ENCODE data around the gene SURF6. TPM values are rescaled to one million over a fixed set of nuclear protein-coding genes. Genes with fewer than 3 reads are reported as not detected.
A peak's percentile ranks its signal among the peaks of the same experiment; 100 is the strongest.
"Not testable (repeated sequence)": the region's sequence is repeated elsewhere in the genome, so short reads cannot be mapped to it uniquely, and the experiment has no call there.

Gene SURF6
- total RNA-seq, 2 experiments from 2014 or later = 20.1 to 21.4 TPM

- Mint-ChIP-seq H3K27me3 (ENCODE audit: low read depth) (peaks cover 5% of the 10 kb centered on the region), H3K36me3 (ENCODE audit: low read depth) (no peaks in the 10 kb centered on the region), H3K9me3 (ENCODE audit: insufficient read depth) (no peaks in the 10 kb centered on the region), H3K4me3 (no peak overlapping the region), H3K4me1 (ENCODE audit: low read depth) (no peaks in the 10 kb centered on the region), H3K27ac (no peak overlapping the region)
- CTCF ChIA-PET = no interaction called here
- ATAC-seq (no peak), DNase-seq (peak; percentile 9)
- POLR2A ChIA-PET = no interaction called here
Measured at GRCh38 chr9:133304477-133305377, 31.3 kb downstream of the SURF6 start.

DNA sequence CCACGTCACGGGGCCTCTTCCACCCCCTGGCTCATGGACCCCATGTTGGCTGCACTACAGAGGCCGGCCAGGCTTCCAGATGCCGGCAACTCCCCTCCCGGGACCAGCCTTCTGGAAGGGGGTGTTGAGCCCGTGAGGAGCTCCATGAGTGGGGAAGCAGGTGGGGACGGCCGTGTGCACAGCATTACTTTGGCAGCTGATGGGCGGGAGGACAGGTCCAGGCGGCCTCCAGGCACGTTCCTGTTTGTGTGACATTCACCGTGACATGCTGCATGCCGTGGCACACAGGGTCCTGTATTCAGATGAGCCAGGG is 31.9 kb downstream of the SURF6 start:
- POLR2A ChIA-PET = no interaction called here
- Mint-ChIP-seq H3K9me3 (ENCODE audit: insufficient read depth) (no peaks in the 10 kb centered on the region), H3K36me3 (ENCODE audit: low read depth) (no peaks in the 10 kb centered on the region), H3K4me3 (no peak overlapping the region), H3K4me1 (ENCODE audit: low read depth) (no peaks in the 10 kb centered on the region), H3K27me3 (ENCODE audit: low read depth) (peaks cover 8% of the 10 kb centered on the region), H3K27ac (no peak overlapping the region)
- CTCF ChIA-PET = no interaction called here
- no peak for ATAC-seq
- DNase-seq = no peak

GRCh38 chr9:133303266-133304157 is 32.5 kb downstream of the SURF6 start:
- Mint-ChIP-seq H3K27ac (no peak overlapping the region), H3K4me1 (ENCODE audit: low read depth) (no peaks in the 10 kb centered on the region), H3K9me3 (ENCODE audit: insufficient read depth) (no peaks in the 10 kb centered on the region), H3K27me3 (ENCODE audit: low read depth) (peaks cover 6% of the 10 kb centered on the region), H3K4me3 (no peak overlapping the region), H3K36me3 (ENCODE audit: low read depth) (no peaks in the 10 kb centered on the region)
- CTCF ChIA-PET = no interaction called here
- no peak for ATAC-seq
- POLR2A ChIA-PET = interaction anchor here (0.6 kb wide), 1 partner anchor 166 kb away, joined by 4 read pairs; no protein-coding TSS in a partner anchor
- DNase-seq = peak; percentile 8

DNA sequence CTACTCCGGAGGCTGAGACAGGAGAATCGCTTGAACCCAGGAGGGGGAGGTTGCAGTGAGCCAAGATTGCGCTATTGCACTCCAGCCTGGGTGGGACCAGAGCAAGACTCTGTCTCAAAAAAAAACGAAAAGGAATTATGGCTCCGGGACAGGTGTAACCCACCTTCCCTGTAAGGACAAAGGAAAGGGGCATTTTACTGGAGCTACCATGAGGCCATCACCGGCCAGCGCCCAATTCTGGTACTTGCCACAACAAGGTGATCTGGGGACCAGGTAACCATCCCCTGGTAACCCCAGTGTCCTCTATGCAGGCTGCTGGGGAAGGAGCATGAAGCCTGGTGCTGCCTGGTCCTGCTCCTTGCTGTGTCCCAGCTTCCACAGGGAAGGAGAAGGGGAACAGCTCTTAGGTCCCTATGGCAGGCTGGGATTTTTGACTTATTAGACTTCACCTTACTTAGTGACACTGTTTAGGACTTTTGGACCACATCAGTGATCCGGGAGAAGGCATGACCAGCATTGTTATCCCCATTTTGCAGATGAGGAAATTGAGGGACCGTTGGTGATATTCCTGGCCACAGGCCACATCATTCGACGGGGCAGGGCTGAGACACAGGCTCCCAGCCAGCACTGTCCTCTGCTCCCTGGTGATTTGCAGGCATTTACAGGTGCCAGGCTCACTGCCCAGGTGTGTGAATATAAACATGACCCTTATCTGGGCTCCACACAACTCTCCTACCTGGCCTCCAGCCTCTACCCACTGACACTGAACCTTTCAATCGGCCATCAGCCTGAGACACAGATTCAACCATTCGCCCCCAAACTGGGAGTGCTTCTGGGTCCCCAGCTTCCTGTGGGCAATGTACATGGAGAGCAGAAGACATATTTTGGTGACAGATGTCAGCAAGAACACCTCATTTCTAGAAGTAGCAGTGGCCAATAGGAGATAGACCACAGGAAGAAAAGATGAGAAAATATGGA is 34.4 kb downstream of the SURF6 start:
- Mint-ChIP-seq H3K9me3 (ENCODE audit: insufficient read depth) (no peaks in the 10 kb centered on the region), H3K27me3 (ENCODE audit: low read depth) (peaks cover 7% of the 10 kb centered on the region)

GRCh38 chr9:133299996-133300395 is 36.0 kb downstream of the SURF6 start:
- H3K9me3 Mint-ChIP-seq (ENCODE audit: insufficient read depth); DNase-seq; CTCF ChIA-PET; H3K4me1 Mint-ChIP-seq (ENCODE audit: low read depth); POLR2A ChIA-PET; H3K36me3 Mint-ChIP-seq (ENCODE audit: low read depth); H3K27ac Mint-ChIP-seq; H3K4me3 Mint-ChIP-seq; ATAC-seq: not testable (repeated sequence)
- H3K27me3 Mint-ChIP-seq (ENCODE audit: low read depth) = peaks cover 11% of the 10 kb centered on the region

More for the DNA sequence above, 34.4 kb downstream of the SURF6 start:
- ChIA-PET CTCF (no interaction called here), POLR2A (no interaction called here)
- no peaks in the 10 kb centered on the region for H3K36me3 Mint-ChIP-seq (ENCODE audit: low read depth)
- H3K4me1 Mint-ChIP-seq (ENCODE audit: low read depth) = no peaks in the 10 kb centered on the region
- ATAC-seq (no peak), DNase-seq (peak; percentile 7)
- no peak overlapping the region for H3K4me3 Mint-ChIP-seq
- no peak overlapping the region for H3K27ac Mint-ChIP-seq

- peaks cover 26% of the 10 kb centered on the region for H3K9me3 Mint-ChIP-seq (ENCODE audit: insufficient read depth)
- CTCF ChIA-PET = interaction anchor here (0.5 kb wide), 1 partner anchor 193 kb away, joined by 3 read pairs; no protein-coding TSS in a partner anchor
- H3K27me3 Mint-ChIP-seq (ENCODE audit: low read depth) = peaks cover 16% of the 10 kb centered on the region
- ATAC-seq (no peak), DNase-seq (no peak)
- peaks cover 6% of the 10 kb centered on the region for H3K36me3 Mint-ChIP-seq (ENCODE audit: low read depth)
- H3K4me3 Mint-ChIP-seq = no peak overlapping the region
- POLR2A ChIA-PET = no interaction called here
- H3K27ac Mint-ChIP-seq = no peak overlapping the region
- H3K4me1 Mint-ChIP-seq (ENCODE audit: low read depth) = no peaks in the 10 kb centered on the region
Measured at GRCh38 chr9:133294257-133294656, 41.7 kb downstream of the SURF6 start.

DNA sequence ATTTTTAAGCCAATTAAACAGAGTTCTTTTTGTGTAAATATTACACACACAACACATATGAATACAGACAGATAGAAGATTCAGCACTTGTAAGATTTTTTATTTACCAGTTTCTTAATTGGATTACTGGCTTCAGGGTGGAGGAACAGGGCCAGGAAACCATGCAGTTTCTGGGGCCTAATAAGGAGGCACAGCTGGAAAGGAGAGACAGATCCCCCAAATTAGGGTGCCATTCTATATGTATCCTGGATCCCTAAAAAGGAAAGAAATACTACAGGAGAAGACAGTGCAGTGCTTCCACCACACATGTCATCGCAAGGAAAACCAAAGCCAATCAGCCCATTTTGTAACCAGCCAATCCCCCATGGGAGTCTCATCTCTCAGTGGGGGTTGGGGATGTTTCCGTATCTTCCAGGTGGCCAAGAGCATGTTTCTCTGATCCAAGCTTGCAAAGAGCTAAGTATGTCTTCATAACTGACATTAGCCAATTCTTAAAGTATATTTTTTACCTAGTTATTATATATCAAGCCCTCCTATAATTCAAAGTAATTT is 45.2 kb downstream of the SURF6 start:
- Mint-ChIP-seq H3K27me3 (ENCODE audit: low read depth) (peaks cover 13% of the 10 kb centered on the region), H3K4me3 (no peak overlapping the region), H3K36me3 (ENCODE audit: low read depth) (peaks cover 6% of the 10 kb centered on the region), H3K27ac (no peak overlapping the region), H3K4me1 (ENCODE audit: low read depth) (no peaks in the 10 kb centered on the region), H3K9me3 (ENCODE audit: insufficient read depth) (peaks cover 38% of the 10 kb centered on the region)
- ATAC-seq (no peak), DNase-seq (no peak)
- POLR2A ChIA-PET = no interaction called here
- CTCF ChIA-PET = no interaction called here

- H3K4me3 Mint-ChIP-seq = no peak overlapping the region
- peaks cover 29% of the 10 kb centered on the region for H3K9me3 Mint-ChIP-seq (ENCODE audit: insufficient read depth)
- H3K27me3 Mint-ChIP-seq (ENCODE audit: low read depth) = peaks cover 6% of the 10 kb centered on the region
- ChIA-PET POLR2A (no interaction called here), CTCF (no interaction called here)
- DNase-seq (no peak), ATAC-seq (no peak)
- H3K36me3 Mint-ChIP-seq (ENCODE audit: low read depth) = peaks cover 5% of the 10 kb centered on the region
- H3K27ac Mint-ChIP-seq = no peak overlapping the region
- H3K4me1 Mint-ChIP-seq (ENCODE audit: low read depth) = no peaks in the 10 kb centered on the region
Measured at GRCh38 chr9:133286523-133286922, 49.5 kb downstream of the SURF6 start.

- no peaks in the 10 kb centered on the region for H3K4me1 Mint-ChIP-seq (ENCODE audit: low read depth)
- no peak overlapping the region for H3K27ac Mint-ChIP-seq
- peaks cover 6% of the 10 kb centered on the region for H3K27me3 Mint-ChIP-seq (ENCODE audit: low read depth)
- no peak for ATAC-seq
- no peaks in the 10 kb centered on the region for H3K36me3 Mint-ChIP-seq (ENCODE audit: low read depth)
- ChIA-PET CTCF (no interaction called here), POLR2A (no interaction called here)
- peaks cover 17% of the 10 kb centered on the region for H3K9me3 Mint-ChIP-seq (ENCODE audit: insufficient read depth)
- DNase-seq = no peak
- H3K4me3 Mint-ChIP-seq = no peak overlapping the region
Measured at GRCh38 chr9:133285252-133285775, 50.7 kb downstream of the SURF6 start.

DNA sequence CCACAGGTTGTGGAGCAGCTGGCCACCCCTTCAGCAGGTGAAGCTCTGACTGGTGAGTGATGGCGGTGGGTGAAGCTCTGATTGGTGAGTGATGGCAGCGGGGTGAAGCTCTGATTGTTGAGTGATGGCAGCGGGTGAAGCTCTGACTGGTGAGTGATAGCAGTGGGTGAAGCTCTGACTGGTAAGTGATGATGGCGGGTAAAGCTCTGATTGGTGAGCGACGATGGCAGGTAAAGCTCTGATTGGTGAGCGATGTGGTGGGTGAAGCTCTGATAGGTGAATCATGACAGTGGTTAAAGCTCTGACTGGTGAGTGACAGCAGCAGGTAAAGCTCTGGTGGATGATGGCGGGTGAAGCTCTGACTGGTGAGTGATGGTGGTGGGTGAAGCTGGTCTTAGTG is 51.6 kb downstream of the SURF6 start:
- Mint-ChIP-seq H3K4me1 (ENCODE audit: low read depth) (no peaks in the 10 kb centered on the region), H3K27ac (no peak overlapping the region), H3K36me3 (ENCODE audit: low read depth) (no peaks in the 10 kb centered on the region), H3K27me3 (ENCODE audit: low read depth) (peaks cover 3% of the 10 kb centered on the region), H3K4me3 (no peak overlapping the region), H3K9me3 (ENCODE audit: insufficient read depth) (peaks cover 11% of the 10 kb centered on the region)
- ChIA-PET POLR2A (no interaction called here), CTCF (no interaction called here)
- ATAC-seq = no peak
- DNase-seq = no peak

All from activated CD8-positive, alpha-beta T cell treated with anti-CD3 and anti-CD28 coated beads, Interleukin-2, amount 10 ng/mL, durations not matched to agents 7 days and 5 days (primary cell).